Vagina (tissue), 2 donors: ENCODE results near the gene RFLNA. TPM values are rescaled to one million over a fixed set of nuclear protein-coding genes. Genes with fewer than 3 reads are reported as not detected.

Experiments used
- DNase-seq, 2 donors: peaks; one replicate each; pipeline ENCODE4 v3.0.0-alpha.2; 2017; ENCODE audit errors: extremely low spot score in 2 of 2
- H3K27ac ChIP-seq: fragments of 200-600 bp; sonication (generic); one replicate; pipeline ENCODE4 v1.5.1; 2019
- H3K27me3 ChIP-seq: fragments of 200-600 bp; sonication (generic); one replicate; pipeline ENCODE4 v1.5.1; 2019
- H3K36me3 ChIP-seq, 2 donors: fragments of 200-600 bp; sonication (generic); one replicate each; pipeline ENCODE4 v1.5.1; 2017 to 2019
- H3K4me1 ChIP-seq: fragments of 200-600 bp; sonication (generic); one replicate; pipeline ENCODE4 v1.5.1; 2019
- H3K4me3 ChIP-seq, 2 donors: fragments of 200-600 bp; sonication (generic); 1 replicate in 1 of 2; 2 replicates in 1 of 2; pipeline ENCODE4 v1.5.1; 2016 to 2019
- H3K9me3 ChIP-seq: fragments of 200-600 bp; sonication (generic); one replicate; pipeline ENCODE4 v1.5.1; 2019
- POLR2A ChIP-seq, 2 donors: fragments of 450-650 bp; IDR thresholded peaks; one replicate each; pipeline ENCODE4 v1.6.1; 2017; ENCODE audit warnings: antibody characterized with exemption in 2 of 2, mild to moderate bottlenecking in 2 of 2, moderate library complexity in 2 of 2
- POLR2AphosphoS5 ChIP-seq, 2 donors: sonication (generic); formaldehyde crosslinking; IDR thresholded peaks; one replicate each; pipeline ENCODE4 v1.9.0; 2017; ENCODE audit warnings: antibody characterized with exemption in 2 of 2, mild to moderate bottlenecking in 2 of 2, low read depth in 1 of 2; ENCODE audit not compliant: insufficient read depth in 1 of 2
- intact Hi-C: fragments of 100-400 bp; cut with DNase I; formaldehyde crosslinking; loops from one replicate; pipeline ENCODE4 v1.15.1; 2023
- total RNA-seq: library from RNA; depleted of rRNA; stranded (reverse); fragments of >200 nt; gene quantifications from one replicate; pipeline ENCODE4 v1.2.3, GENCODE V29; 2016
- TF ChIP-seq, protein P1 (sequence below), 3 experiments: fragments of 450-650 bp in 2 of 3; fragments of 200-600 bp in 1 of 3; sonication (generic) in 1 of 3; IDR thresholded peaks; one replicate each; pipeline ENCODE4 v1.5.1; 2017 to 2019; ENCODE audit warnings: antibody characterized with exemption in 3 of 3, mild to moderate bottlenecking in 2 of 3, moderate library complexity in 2 of 3

RFLNA gene
- total RNA-seq, 1 donor from 2014 or later = 1.7 TPM

DNA sequence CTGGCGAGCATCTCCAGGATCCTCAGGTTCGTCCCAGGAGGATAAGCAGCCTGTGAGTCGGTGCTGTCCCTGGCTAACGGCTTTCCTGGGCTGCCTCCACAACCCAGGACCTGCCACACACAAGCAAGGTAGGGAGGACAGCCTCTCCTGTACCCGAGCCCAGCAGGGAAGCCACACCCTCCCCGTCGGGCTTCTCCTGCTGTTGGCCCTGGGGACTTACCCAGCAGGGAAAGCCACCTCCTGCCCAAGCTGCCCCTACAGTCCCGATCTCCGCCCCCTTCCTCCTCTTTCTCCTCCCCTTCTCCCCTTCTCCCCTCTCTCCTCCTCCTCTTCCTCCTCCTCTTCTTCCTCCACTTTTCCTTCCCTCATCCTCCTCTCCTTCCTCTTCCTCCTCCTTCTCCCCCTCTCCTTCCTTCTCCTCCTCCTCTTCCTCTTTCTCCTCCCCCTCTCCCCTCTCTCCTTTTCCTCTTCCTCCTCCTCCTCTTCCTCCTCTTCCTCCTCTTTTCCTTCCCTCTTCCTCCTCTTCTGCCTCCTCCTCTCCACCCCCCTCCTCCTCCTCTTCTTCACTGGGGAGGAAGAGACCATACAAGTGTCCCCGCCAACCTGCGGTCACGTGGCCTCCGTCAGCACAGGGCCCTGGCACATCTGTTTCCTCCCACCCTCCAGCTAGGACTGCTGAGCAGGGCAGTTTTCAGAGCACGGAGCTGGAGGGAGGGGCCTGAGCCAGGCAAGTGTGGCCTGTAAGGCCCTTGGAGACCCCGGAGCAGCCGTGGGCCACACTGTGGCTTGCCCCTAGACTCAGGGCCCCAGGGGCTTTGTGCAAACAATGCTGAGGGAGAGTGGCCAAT, 17.3 kb upstream of the RFLNA start:
- Histone ChIP-seq H3K9me3 (no peaks in the 10 kb centered on the region), H3K4me1 (peaks cover 18% of the 10 kb centered on the region), H3K4me3 (no peak overlapping the region), H3K27me3 (no peaks in the 10 kb centered on the region), H3K36me3 (no peaks in the 10 kb centered on the region), H3K27ac (no peak overlapping the region)
- intact Hi-C loops = no loop called here
- TF ChIP-seq, protein P1, sequence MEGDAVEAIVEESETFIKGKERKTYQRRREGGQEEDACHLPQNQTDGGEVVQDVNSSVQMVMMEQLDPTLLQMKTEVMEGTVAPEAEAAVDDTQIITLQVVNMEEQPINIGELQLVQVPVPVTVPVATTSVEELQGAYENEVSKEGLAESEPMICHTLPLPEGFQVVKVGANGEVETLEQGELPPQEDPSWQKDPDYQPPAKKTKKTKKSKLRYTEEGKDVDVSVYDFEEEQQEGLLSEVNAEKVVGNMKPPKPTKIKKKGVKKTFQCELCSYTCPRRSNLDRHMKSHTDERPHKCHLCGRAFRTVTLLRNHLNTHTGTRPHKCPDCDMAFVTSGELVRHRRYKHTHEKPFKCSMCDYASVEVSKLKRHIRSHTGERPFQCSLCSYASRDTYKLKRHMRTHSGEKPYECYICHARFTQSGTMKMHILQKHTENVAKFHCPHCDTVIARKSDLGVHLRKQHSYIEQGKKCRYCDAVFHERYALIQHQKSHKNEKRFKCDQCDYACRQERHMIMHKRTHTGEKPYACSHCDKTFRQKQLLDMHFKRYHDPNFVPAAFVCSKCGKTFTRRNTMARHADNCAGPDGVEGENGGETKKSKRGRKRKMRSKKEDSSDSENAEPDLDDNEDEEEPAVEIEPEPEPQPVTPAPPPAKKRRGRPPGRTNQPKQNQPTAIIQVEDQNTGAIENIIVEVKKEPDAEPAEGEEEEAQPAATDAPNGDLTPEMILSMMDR (IDR thresholded peaks at IDR 0.05) = no peak
- TF ChIP-seq POLR2AphosphoS5 (IDR thresholded peaks at IDR 0.05; ENCODE audit: insufficient read depth in 1 of 2, low read depth in 1 of 2) (no peak), POLR2A (IDR thresholded peaks at IDR 0.05) (no peak)
- DNase-seq = no peak

GRCh38 chr12:124278389-124279101, 16.3 kb upstream of the RFLNA start:
- Histone ChIP-seq H3K4me3 (no peak overlapping the region), H3K9me3 (no peaks in the 10 kb centered on the region), H3K4me1 (peaks cover 18% of the 10 kb centered on the region), H3K27me3 (no peaks in the 10 kb centered on the region), H3K27ac (no peak overlapping the region), H3K36me3 (no peaks in the 10 kb centered on the region)
- TF ChIP-seq, protein P1 (IDR thresholded peaks at IDR 0.05) = no peak
- TF ChIP-seq POLR2AphosphoS5 (IDR thresholded peaks at IDR 0.05; ENCODE audit: insufficient read depth in 1 of 2, low read depth in 1 of 2) = peak in 1 of 2 donors; percentile 40
- TF ChIP-seq POLR2A (IDR thresholded peaks at IDR 0.05) = no peak
- DNase-seq = no peak
- intact Hi-C loops = no loop called here

DNA sequence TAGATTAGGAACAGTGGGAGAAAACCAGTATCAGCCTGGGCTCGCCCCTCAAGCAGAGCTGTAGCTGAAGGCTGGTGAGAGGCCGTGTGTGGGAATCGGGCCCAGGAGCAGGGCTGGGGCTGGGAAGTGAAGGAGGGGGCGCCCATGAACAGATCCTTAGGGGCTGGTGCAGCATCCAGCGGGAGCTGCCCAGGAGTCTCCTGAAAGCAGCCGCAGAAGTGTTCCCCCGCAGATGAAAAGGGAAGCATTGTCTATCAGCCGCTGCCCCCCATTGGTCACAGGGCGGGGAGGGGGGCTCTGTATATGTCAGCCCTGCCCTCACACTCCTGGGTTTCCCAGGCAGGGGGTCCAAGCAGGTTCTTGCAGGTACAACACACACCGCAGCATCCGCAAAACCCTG, 15.6 kb upstream of the RFLNA start:
- no peak overlapping the region for H3K4me3 ChIP-seq
- intact Hi-C loops = no loop called here
- peaks cover 18% of the 10 kb centered on the region for H3K4me1 ChIP-seq
- no peaks in the 10 kb centered on the region for H3K9me3 ChIP-seq
- H3K36me3 ChIP-seq = no peaks in the 10 kb centered on the region
- TF ChIP-seq, protein P1 (IDR thresholded peaks at IDR 0.05) = no peak
- TF ChIP-seq POLR2AphosphoS5 (IDR thresholded peaks at IDR 0.05; ENCODE audit: insufficient read depth in 1 of 2, low read depth in 1 of 2) (no peak), POLR2A (IDR thresholded peaks at IDR 0.05) (no peak)
- H3K27me3 ChIP-seq = no peaks in the 10 kb centered on the region
- no peak for DNase-seq
- no peak overlapping the region for H3K27ac ChIP-seq

DNA sequence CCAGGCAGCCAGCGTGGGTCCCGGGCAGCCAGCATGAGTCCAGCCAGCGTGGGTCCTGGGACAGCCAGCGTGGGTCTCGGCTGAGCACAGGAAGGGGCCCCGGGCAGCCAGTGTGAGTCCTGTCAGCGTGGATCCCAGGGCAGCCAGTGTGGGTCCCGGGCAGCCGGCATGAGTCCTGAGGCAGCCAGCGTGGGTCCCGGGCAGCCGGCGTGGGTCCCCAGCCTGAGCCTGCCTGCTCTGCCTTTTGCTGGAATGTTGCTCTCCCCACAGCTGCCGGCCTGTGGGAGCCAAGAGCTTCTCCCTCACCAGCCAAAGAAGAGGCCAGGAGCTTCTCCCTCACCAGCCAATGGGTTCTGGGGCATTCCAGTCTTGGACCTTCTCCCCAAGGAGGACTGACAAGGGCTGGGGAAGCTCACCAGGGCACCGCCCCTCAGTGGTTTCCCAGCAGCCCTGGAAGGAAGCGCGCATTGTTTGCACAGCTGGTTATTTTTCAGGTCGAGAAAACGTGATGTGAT, 15.0 kb upstream of the RFLNA start:
- no peak for DNase-seq
- peaks cover 18% of the 10 kb centered on the region for H3K4me1 ChIP-seq
- no peak overlapping the region for H3K4me3 ChIP-seq
- intact Hi-C loops = no loop called here
- H3K27me3 ChIP-seq = no peaks in the 10 kb centered on the region
- TF ChIP-seq, protein P1 (IDR thresholded peaks at IDR 0.05) = no peak
- no peak for TF ChIP-seq POLR2A (IDR thresholded peaks at IDR 0.05)
- TF ChIP-seq POLR2AphosphoS5 (IDR thresholded peaks at IDR 0.05; ENCODE audit: insufficient read depth in 1 of 2, low read depth in 1 of 2) = no peak
- no peaks in the 10 kb centered on the region for H3K36me3 ChIP-seq
- H3K9me3 ChIP-seq = no peaks in the 10 kb centered on the region
- no peak overlapping the region for H3K27ac ChIP-seq
